Neural cell (in vitro differentiated cells): ENCODE data around the gene ITGA8. TPM values are rescaled to one million over a fixed set of nuclear protein-coding genes. Genes with fewer than 3 reads are reported as not detected.

Source experiments
- H2AFZ ChIP-seq: fragments of 200-600, 300-800 bp; sonication (generic), shearing (Covaris generic); 2 replicates; pipeline ENCODE4 v1.6.0; 2014; ENCODE audit warnings: low read depth, mild to moderate bottlenecking, antibody characterized with exemption, low read length, moderate library complexity
- H3F3A ChIP-seq: fragments of 200-600 bp; shearing (Covaris generic); 2 replicates; pipeline ENCODE4 v1.6.1; 2016; ENCODE audit warnings: mild to moderate bottlenecking, moderate library complexity, mixed read lengths, antibody characterized with exemption, low read length; ENCODE audit not compliant: insufficient read depth, poor library complexity, severe bottlenecking
- H3K27ac ChIP-seq: fragments of 200-600, 300-800 bp; sonication (generic), shearing (Covaris generic); 2 replicates; pipeline ENCODE4 v1.5.1; 2014; ENCODE audit warnings: mild to moderate bottlenecking, low read length, moderate library complexity
- H3K27me3 ChIP-seq: fragments of 300-800, 200-600 bp; sonication (generic), shearing (Covaris generic); 2 replicates; pipeline ENCODE4 v1.6.0; 2014; ENCODE audit warnings: mild to moderate bottlenecking, low read depth, low read length, moderate library complexity; ENCODE audit not compliant: insufficient read depth
- H3K36me3 ChIP-seq: fragments of 300-800, 200-600 bp; sonication (generic), shearing (Covaris generic); 2 replicates; pipeline ENCODE4 v1.5.1; 2014; ENCODE audit warnings: mild to moderate bottlenecking, antibody characterized with exemption, low read length, moderate library complexity; ENCODE audit not compliant: insufficient read depth
- H3K4me2 ChIP-seq: fragments of 300-800, 200-600 bp; sonication (generic), shearing (Covaris generic); 2 replicates; pipeline ENCODE4 v1.6.0; 2014; ENCODE audit warnings: mild to moderate bottlenecking, low read length
- H3K4me3 ChIP-seq: fragments of 300-800, 200-600 bp; sonication (generic), shearing (Covaris generic); 2 replicates; pipeline ENCODE4 v1.5.1; 2014; ENCODE audit warnings: mild to moderate bottlenecking, low read length, moderate library complexity
- H3K79me2 ChIP-seq: fragments of 200-600 bp; shearing (Covaris generic); replicated peaks from 2 replicates; pipeline ENCODE4 v1.6.0; 2014; ENCODE audit warnings: mild to moderate bottlenecking, low read length, moderate library complexity; ENCODE audit not compliant: insufficient read depth
- H3K9ac ChIP-seq: fragments of 300-800, 200-600 bp; sonication (generic), shearing (Covaris generic); 2 replicates; pipeline ENCODE4 v1.6.1; 2016; ENCODE audit warnings: mild to moderate bottlenecking, low read length, mixed read lengths
- H3K9me2 ChIP-seq: fragments of 200-600 bp; shearing (Covaris generic); 2 replicates; pipeline ENCODE4 v1.6.1; 2016; ENCODE audit warnings: mild to moderate bottlenecking, low read length, mixed read lengths; ENCODE audit not compliant: insufficient read depth
- H3K9me3 ChIP-seq: fragments of 200-600, 300-800 bp; sonication (generic), shearing (Covaris generic); 2 replicates; pipeline ENCODE4 v1.6.1; 2016; ENCODE audit warnings: mild to moderate bottlenecking, mixed run types, low read length, moderate library complexity, mixed read lengths
- H4K20me1 ChIP-seq: fragments of 200-600 bp; shearing (Covaris generic); 2 replicates; pipeline ENCODE4 v1.6.1; 2016; ENCODE audit warnings: mild to moderate bottlenecking, mixed run types; ENCODE audit not compliant: insufficient read depth
- CTCF ChIP-seq: fragments of 450-650 bp; IDR thresholded peaks from 2 replicates; pipeline ENCODE4 v1.5.1; 2014; ENCODE audit warnings: antibody characterized with exemption, mild to moderate bottlenecking, moderate library complexity; ENCODE audit not compliant: poor library complexity, severe bottlenecking
- EP300 ChIP-seq: fragments of 450-650 bp; conservative IDR thresholded peaks from 2 replicates; pipeline ENCODE4 v1.6.1; 2014; ENCODE audit warnings: antibody characterized with exemption, mild to moderate bottlenecking, moderate library complexity; ENCODE audit not compliant: poor library complexity, severe bottlenecking
- EZH2 ChIP-seq: fragments of 200-600, 300-800 bp; shearing (Covaris generic), sonication (generic); IDR thresholded peaks from 2 replicates; pipeline ENCODE4 v1.6.1; 2014; ENCODE audit warnings: antibody characterized with exemption, low read length, borderline replicate concordance, mild to moderate bottlenecking; ENCODE audit not compliant: insufficient read depth, poor library complexity, severe bottlenecking
- MXI1 ChIP-seq: fragments of 450-650 bp; conservative IDR thresholded peaks from 2 replicates; pipeline ENCODE4 v1.6.1; 2014; ENCODE audit warnings: antibody characterized with exemption, mild to moderate bottlenecking; ENCODE audit not compliant: poor library complexity, severe bottlenecking
- POLR2AphosphoS5 ChIP-seq: IDR thresholded peaks from 2 replicates; pipeline ENCODE4 v1.6.1; 2012
- RAD21 ChIP-seq: fragments of 450-650 bp; conservative IDR thresholded peaks from 2 replicates; pipeline ENCODE4 v1.6.1; 2014; ENCODE audit warnings: antibody characterized with exemption, mild to moderate bottlenecking, moderate library complexity
- SMC3 ChIP-seq: fragments of 450-650 bp; conservative IDR thresholded peaks from 2 replicates; pipeline ENCODE4 v1.6.1; 2014; ENCODE audit warnings: antibody characterized with exemption, mild to moderate bottlenecking, moderate library complexity; ENCODE audit not compliant: poor library complexity
- TAF1 ChIP-seq: IDR thresholded peaks from 2 replicates; pipeline ENCODE4 v1.6.1; 2012; ENCODE audit warnings: low read depth
- polyA plus RNA-seq: library from polyadenylated mRNA; depleted of rRNA; stranded (reverse); fragments of >200 nt; gene quantifications from 2 replicates; pipeline ENCODE4 v1.2.3, GENCODE V29; 2014
- TF ChIP-seq, protein P1 (sequence below): IDR thresholded peaks from 2 replicates; pipeline ENCODE4 v1.6.1; 2012; ENCODE audit warnings: borderline replicate concordance

ITGA8 gene
- polyA plus RNA-seq, 1 donor from 2014 or later: 0.11 TPM

GRCh38 chr10:15714847-15715246 lies 4.9 kb downstream of the ITGA8 start (continued):
- TF ChIP-seq CTCF: no peak

DNA sequence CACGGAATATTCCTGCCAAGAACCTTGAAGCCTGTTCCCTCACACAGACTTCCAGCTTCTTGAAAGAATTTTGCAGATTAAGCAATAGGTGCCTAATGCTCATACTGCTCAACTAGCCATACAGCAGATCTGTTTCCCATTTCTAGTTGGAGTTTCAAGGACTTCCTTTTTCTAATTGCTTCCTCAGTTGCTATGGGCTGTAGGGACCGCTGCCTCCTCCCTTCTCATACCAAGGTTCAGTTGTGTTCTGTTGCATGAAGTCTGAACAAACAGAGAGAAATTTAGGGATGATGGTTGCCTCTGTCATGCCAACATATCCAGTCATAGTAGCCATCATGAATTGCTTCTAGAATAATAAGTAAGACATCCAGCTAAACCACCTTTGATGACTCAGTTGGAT lies 6.8 kb downstream of the ITGA8 start:
- H4K20me1 ChIP-seq: no peaks in the 10 kb centered on the region
- no peak overlapping the region for H2AFZ ChIP-seq
- H3K9me2 ChIP-seq: no peaks in the 10 kb centered on the region
- H3K9ac ChIP-seq: no peak overlapping the region
- H3K79me2 ChIP-seq: no peaks in the 10 kb centered on the region
- no peaks in the 10 kb centered on the region for H3K36me3 ChIP-seq
- no peaks in the 10 kb centered on the region for H3K9me3 ChIP-seq
- no peak overlapping the region for H3K4me3 ChIP-seq
- TF ChIP-seq POLR2AphosphoS5 (no peak), EP300 (no peak), EZH2 (no peak), RAD21 (no peak), MXI1 (no peak), SMC3 (no peak), CTCF (no peak), TAF1 (no peak)
- TF ChIP-seq, protein P1, sequence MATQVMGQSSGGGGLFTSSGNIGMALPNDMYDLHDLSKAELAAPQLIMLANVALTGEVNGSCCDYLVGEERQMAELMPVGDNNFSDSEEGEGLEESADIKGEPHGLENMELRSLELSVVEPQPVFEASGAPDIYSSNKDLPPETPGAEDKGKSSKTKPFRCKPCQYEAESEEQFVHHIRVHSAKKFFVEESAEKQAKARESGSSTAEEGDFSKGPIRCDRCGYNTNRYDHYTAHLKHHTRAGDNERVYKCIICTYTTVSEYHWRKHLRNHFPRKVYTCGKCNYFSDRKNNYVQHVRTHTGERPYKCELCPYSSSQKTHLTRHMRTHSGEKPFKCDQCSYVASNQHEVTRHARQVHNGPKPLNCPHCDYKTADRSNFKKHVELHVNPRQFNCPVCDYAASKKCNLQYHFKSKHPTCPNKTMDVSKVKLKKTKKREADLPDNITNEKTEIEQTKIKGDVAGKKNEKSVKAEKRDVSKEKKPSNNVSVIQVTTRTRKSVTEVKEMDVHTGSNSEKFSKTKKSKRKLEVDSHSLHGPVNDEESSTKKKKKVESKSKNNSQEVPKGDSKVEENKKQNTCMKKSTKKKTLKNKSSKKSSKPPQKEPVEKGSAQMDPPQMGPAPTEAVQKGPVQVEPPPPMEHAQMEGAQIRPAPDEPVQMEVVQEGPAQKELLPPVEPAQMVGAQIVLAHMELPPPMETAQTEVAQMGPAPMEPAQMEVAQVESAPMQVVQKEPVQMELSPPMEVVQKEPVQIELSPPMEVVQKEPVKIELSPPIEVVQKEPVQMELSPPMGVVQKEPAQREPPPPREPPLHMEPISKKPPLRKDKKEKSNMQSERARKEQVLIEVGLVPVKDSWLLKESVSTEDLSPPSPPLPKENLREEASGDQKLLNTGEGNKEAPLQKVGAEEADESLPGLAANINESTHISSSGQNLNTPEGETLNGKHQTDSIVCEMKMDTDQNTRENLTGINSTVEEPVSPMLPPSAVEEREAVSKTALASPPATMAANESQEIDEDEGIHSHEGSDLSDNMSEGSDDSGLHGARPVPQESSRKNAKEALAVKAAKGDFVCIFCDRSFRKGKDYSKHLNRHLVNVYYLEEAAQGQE: no peak
- H3K27ac ChIP-seq: no peak overlapping the region
- no peak overlapping the region for H3K4me2 ChIP-seq
- H3F3A ChIP-seq: no peaks in the 10 kb centered on the region
- peaks cover 6% of the 10 kb centered on the region for H3K27me3 ChIP-seq

GRCh38 chr10:15710455-15710854 lies 9.3 kb downstream of the ITGA8 start:
- no peak overlapping the region for H3K27ac ChIP-seq
- no peaks in the 10 kb centered on the region for H3K27me3 ChIP-seq
- no peak overlapping the region for H3K4me2 ChIP-seq
- no peaks in the 10 kb centered on the region for H3K9me3 ChIP-seq
- H2AFZ ChIP-seq: no peak overlapping the region
- no peaks in the 10 kb centered on the region for H3K36me3 ChIP-seq
- H4K20me1 ChIP-seq: no peaks in the 10 kb centered on the region
- no peak overlapping the region for H3K4me3 ChIP-seq
- no peaks in the 10 kb centered on the region for H3F3A ChIP-seq
- H3K9ac ChIP-seq: no peak overlapping the region
- H3K79me2 ChIP-seq: no peaks in the 10 kb centered on the region
- no peaks in the 10 kb centered on the region for H3K9me2 ChIP-seq
- no peak for TF ChIP-seq POLR2AphosphoS5
- TF ChIP-seq, protein P1: no peak
- no peak for TF ChIP-seq EP300
- no peak for TF ChIP-seq SMC3
- TF ChIP-seq CTCF: no peak
- no peak for TF ChIP-seq RAD21
- no peak for TF ChIP-seq EZH2
- no peak for TF ChIP-seq TAF1
- no peak for TF ChIP-seq MXI1
